Endothelial cell of umbilical vein (primary cell): ENCODE data around the gene PCID2. TPM values are rescaled to one million over a fixed set of nuclear protein-coding genes. Genes with fewer than 3 reads are reported as not detected.

Experiments used
- BruUV-seq: library from RNA; stranded (reverse); fragments of 400-500 nt; replicated peaks from 2 replicates; lab custom pipeline; 2021; lab: Mats Ljungman, UMichigan
- CTCF ChIA-PET: fragments of 300-600, 350-600 bp; sonication (Branson Sonifier 250); formaldehyde crosslinking; loops from one replicate; lab custom pipeline; 2021; ENCODE audit warnings: antibody characterized with exemption, inconsistent platforms; lab: Charles Lee
- POLR2A ChIA-PET: fragments of 300-600, 350-600 bp; sonication (Branson Sonifier 250); formaldehyde crosslinking; loops from one replicate; lab custom pipeline; 2021; ENCODE audit warnings: antibody characterized with exemption, inconsistent platforms; lab: Charles Lee
- DNase-seq: peaks from one replicate; pipeline ENCODE4 v3.0.0-alpha.2; 2011; ENCODE audit warnings: low read depth, low spot score
- FAIRE-seq: peaks from 2 replicates; lab custom pipeline; 2011; peaks lifted over from hg19 to GRCh38; lab: Jason Lieb, UNC
- H2AFZ ChIP-seq: 2 replicates; pipeline ENCODE4 v1.6.0; 2012; ENCODE audit warnings: low read depth, low read length, control low read depth, inconsistent platforms
- H3K27ac ChIP-seq: 2 replicates; pipeline ENCODE4 v1.5.1; 2011; ENCODE audit warnings: low read depth, mild to moderate bottlenecking, control low read depth, low read length, moderate library complexity; ENCODE audit not compliant: insufficient read depth
- H3K27me3 ChIP-seq, 2 experiments: 2 replicates each; pipeline versions ENCODE4 v1.6.0 to v1.6.1; 2011; ENCODE audit warnings: low read length in 2 of 2, mixed read lengths in 1 of 2; ENCODE audit not compliant: control insufficient read depth in 2 of 2, insufficient read depth in 2 of 2
- H3K36me3 ChIP-seq, 2 experiments: 2 replicates in 1 of 2; 3 replicates in 1 of 2; pipeline ENCODE4 v1.5.1; 2011; ENCODE audit warnings: low read length in 2 of 2, mild to moderate bottlenecking in 1 of 2, moderate library complexity in 1 of 2; ENCODE audit not compliant: control insufficient read depth in 2 of 2, insufficient read depth in 2 of 2; ENCODE audit errors: extremely low read depth in 1 of 2
- H3K4me1 ChIP-seq: 3 replicates; pipeline ENCODE4 v1.5.1; 2011; ENCODE audit warnings: mild to moderate bottlenecking, low read length; ENCODE audit not compliant: control insufficient read depth, insufficient read depth; ENCODE audit errors: extremely low read depth
- H3K4me2 ChIP-seq: 2 replicates; pipeline ENCODE4 v1.6.1; 2011; ENCODE audit warnings: low read length, control low read depth, mixed read lengths; ENCODE audit not compliant: insufficient read depth
- H3K4me3 ChIP-seq, 3 experiments: fragments of 200-600 bp in 1 of 3; sonication (generic), shearing (Covaris generic) in 1 of 3; replicated peaks in 1 of 3; 2 replicates each; pipeline ENCODE4 v1.5.1; 2011 to 2016; ENCODE audit warnings: control low read depth in 3 of 3, low read length in 3 of 3, mild to moderate bottlenecking in 2 of 3, inconsistent platforms in 1 of 3, low read depth in 1 of 3, moderate library complexity in 1 of 3; ENCODE audit not compliant: insufficient read depth in 1 of 3
- H3K79me2 ChIP-seq: 2 replicates; pipeline ENCODE4 v1.6.0; 2012; ENCODE audit warnings: low read length, inconsistent platforms; ENCODE audit not compliant: control insufficient read depth, insufficient read depth
- H3K9ac ChIP-seq: replicated peaks from 2 replicates; pipeline ENCODE3; 2011; ENCODE audit warnings: low read length, control low read depth; ENCODE audit not compliant: insufficient read depth; ENCODE audit errors: extremely low read depth
- H3K9me1 ChIP-seq: replicated peaks from 3 replicates; pipeline ENCODE4 v1.6.0; 2011; ENCODE audit warnings: mild to moderate bottlenecking, low read length; ENCODE audit not compliant: control insufficient read depth, insufficient read depth; ENCODE audit errors: extremely low read depth
- H3K9me3 ChIP-seq: replicated peaks from 2 replicates; pipeline ENCODE4 v1.5.1; 2012; ENCODE audit warnings: low read length, inconsistent platforms; ENCODE audit not compliant: control insufficient read depth, insufficient read depth
- H4K20me1 ChIP-seq: replicated peaks from 2 replicates; pipeline ENCODE3; 2011; ENCODE audit warnings: mild to moderate bottlenecking, low read length; ENCODE audit not compliant: control insufficient read depth, insufficient read depth; ENCODE audit errors: extremely low read depth
- EZH2 ChIP-seq: IDR thresholded peaks from 2 replicates; pipeline ENCODE4 v1.6.1; 2012; ENCODE audit warnings: borderline replicate concordance, low read depth, mild to moderate bottlenecking, moderate library complexity, low read length, inconsistent platforms; ENCODE audit not compliant: severe bottlenecking
- FOS ChIP-seq: IDR thresholded peaks from 2 replicates; pipeline ENCODE4 v1.6.1; 2011; ENCODE audit warnings: mild to moderate bottlenecking, low read length, moderate library complexity, borderline replicate concordance; ENCODE audit not compliant: insufficient read depth
- GATA2 ChIP-seq: IDR thresholded peaks from 2 replicates; pipeline ENCODE4 v1.7.0; 2011; ENCODE audit warnings: low read depth, mild to moderate bottlenecking, moderate library complexity, mixed read lengths, low read length; ENCODE audit not compliant: insufficient read length, insufficient read depth
- JUN ChIP-seq: IDR thresholded peaks from 2 replicates; pipeline ENCODE4 v1.6.1; 2011; ENCODE audit warnings: borderline replicate concordance, low read depth; ENCODE audit not compliant: insufficient read length, insufficient read depth
- MAX ChIP-seq: IDR thresholded peaks from 2 replicates; pipeline ENCODE4 v1.6.1; 2011; ENCODE audit not compliant: insufficient read depth, insufficient read length
- MYC ChIP-seq: IDR thresholded peaks from one replicate; pipeline ENCODE4 v1.6.1; 2011; ENCODE audit warnings: mild to moderate bottlenecking, low read depth, low read length
- POLR2A ChIP-seq: IDR thresholded peaks from 2 replicates; pipeline ENCODE4 v1.6.1; 2012; ENCODE audit warnings: low read depth, mild to moderate bottlenecking, control low read depth, low read length
- POLR2AphosphoS5 ChIP-seq: IDR thresholded peaks from 2 replicates; pipeline ENCODE4 v1.6.1; 2012; ENCODE audit warnings: low read depth, mild to moderate bottlenecking, control low read depth, low read length, moderate library complexity; ENCODE audit not compliant: insufficient read depth
- dilution Hi-C: fragments of 300-500 bp; cut with MboI; formaldehyde crosslinking; loops from one replicate; pipeline ENCODE4 v1.15.0; 2019; ENCODE audit warnings: low sequenced_read_pairs; ENCODE audit not compliant: extremely low pct_ligation_motif_present
- intact Hi-C: fragments of 100-400 bp; cut with micrococcal nuclease; formaldehyde crosslinking; loops from one replicate; pipeline ENCODE4 v1.10.0; 2022
- polyA plus RNA-seq, 4 experiments: library from polyadenylated mRNA; depleted of rRNA in 3 of 4; stranded (reverse) in 3 of 4; unstranded in 1 of 4; fragments of >200 nt; gene quantifications; 2 replicates each; pipeline versions ENCODE4 v1.2.1 to v1.2.3, GENCODE V29; 2011 to 2012; ENCODE audit warnings: missing spikeins in 1 of 4
- total RNA-seq: library from RNA; stranded (reverse); gene quantifications from 2 replicates; pipeline ENCODE4 v1.2.3, GENCODE V29; 2021
- TF ChIP-seq, protein P1 (sequence below), 2 donors: IDR thresholded peaks; 1 replicate in 1 of 2; 2 replicates in 1 of 2; pipeline ENCODE4 v1.5.1; 2011; ENCODE audit warnings: low read length in 2 of 2, mild to moderate bottlenecking in 2 of 2, moderate library complexity in 2 of 2, control low read depth in 1 of 2, inconsistent platforms in 1 of 2, low read depth in 1 of 2; ENCODE audit not compliant: insufficient read depth in 1 of 2; ENCODE audit errors: extremely low read depth in 1 of 2

The PCID2 gene
- total and polyA plus RNA-seq, 2 donors (not counting 3 experiments of a cell fraction or from before 2014, with no cell fraction given) = 52.1 to 55.6 TPM

DNA sequence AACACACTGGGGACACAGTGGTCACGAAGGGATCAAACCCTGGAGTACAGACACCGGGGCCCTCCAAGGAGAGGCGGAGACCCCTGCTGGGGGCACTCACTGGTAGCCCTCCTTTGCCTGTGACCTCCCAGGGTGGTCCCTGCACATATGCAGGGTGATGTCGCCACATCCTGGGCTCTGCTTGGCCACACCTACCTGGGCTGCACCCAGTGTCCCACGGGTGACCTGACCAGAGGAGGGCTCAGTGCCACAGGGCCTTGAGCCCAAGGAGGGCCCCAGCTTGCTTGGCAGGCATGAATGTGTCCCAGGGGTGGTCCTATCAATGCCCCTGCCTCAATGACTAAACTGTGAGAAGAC is 4.1 kb downstream of the PCID2 start:
- Histone ChIP-seq H3K9me1 (no peaks in the 10 kb centered on the region), H3K9me3 (no peaks in the 10 kb centered on the region), H3K9ac (no peak overlapping the region), H3K4me1 (peaks cover 11% of the 10 kb centered on the region), H2AFZ (no peak overlapping the region), H3K27ac (no peak overlapping the region), H3K79me2 (peaks cover 84% of the 10 kb centered on the region), H3K4me3 (no peak overlapping the region), H4K20me1 (no peaks in the 10 kb centered on the region), H3K36me3 (peaks cover 3 to 4% of the 10 kb centered on the region in 2 experiments), H3K27me3 (no peaks in the 10 kb centered on the region), H3K4me2 (no peak overlapping the region)
- TF ChIP-seq JUN (no peak), POLR2AphosphoS5 (no peak), EZH2 (no peak), MAX (no peak), GATA2 (no peak), MYC (no peak), POLR2A (no peak), FOS (no peak)
- TF ChIP-seq, protein P1, sequence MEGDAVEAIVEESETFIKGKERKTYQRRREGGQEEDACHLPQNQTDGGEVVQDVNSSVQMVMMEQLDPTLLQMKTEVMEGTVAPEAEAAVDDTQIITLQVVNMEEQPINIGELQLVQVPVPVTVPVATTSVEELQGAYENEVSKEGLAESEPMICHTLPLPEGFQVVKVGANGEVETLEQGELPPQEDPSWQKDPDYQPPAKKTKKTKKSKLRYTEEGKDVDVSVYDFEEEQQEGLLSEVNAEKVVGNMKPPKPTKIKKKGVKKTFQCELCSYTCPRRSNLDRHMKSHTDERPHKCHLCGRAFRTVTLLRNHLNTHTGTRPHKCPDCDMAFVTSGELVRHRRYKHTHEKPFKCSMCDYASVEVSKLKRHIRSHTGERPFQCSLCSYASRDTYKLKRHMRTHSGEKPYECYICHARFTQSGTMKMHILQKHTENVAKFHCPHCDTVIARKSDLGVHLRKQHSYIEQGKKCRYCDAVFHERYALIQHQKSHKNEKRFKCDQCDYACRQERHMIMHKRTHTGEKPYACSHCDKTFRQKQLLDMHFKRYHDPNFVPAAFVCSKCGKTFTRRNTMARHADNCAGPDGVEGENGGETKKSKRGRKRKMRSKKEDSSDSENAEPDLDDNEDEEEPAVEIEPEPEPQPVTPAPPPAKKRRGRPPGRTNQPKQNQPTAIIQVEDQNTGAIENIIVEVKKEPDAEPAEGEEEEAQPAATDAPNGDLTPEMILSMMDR (IDR thresholded peaks at IDR 0.05; ENCODE audit: extremely low read depth in 1 of 2, insufficient read depth in 1 of 2, low read depth in 1 of 2, low read length in 2 of 2) = no peak
- ChIA-PET POLR2A (no interaction called here), CTCF (no interaction called here)
- dilution Hi-C loops (no loop called here), intact Hi-C loops (no loop called here)
- FAIRE-seq (no peak), DNase-seq (no peak)
- no TSS peak for BruUV-seq
